ENCODE data around the gene ZNF683. TPM values are rescaled to one million over a fixed set of nuclear protein-coding genes. Genes with fewer than 3 reads are reported as not detected.

Gene ZNF683
- total RNA-seq, 1 experiment from 2014 or later = not detected

DNA sequence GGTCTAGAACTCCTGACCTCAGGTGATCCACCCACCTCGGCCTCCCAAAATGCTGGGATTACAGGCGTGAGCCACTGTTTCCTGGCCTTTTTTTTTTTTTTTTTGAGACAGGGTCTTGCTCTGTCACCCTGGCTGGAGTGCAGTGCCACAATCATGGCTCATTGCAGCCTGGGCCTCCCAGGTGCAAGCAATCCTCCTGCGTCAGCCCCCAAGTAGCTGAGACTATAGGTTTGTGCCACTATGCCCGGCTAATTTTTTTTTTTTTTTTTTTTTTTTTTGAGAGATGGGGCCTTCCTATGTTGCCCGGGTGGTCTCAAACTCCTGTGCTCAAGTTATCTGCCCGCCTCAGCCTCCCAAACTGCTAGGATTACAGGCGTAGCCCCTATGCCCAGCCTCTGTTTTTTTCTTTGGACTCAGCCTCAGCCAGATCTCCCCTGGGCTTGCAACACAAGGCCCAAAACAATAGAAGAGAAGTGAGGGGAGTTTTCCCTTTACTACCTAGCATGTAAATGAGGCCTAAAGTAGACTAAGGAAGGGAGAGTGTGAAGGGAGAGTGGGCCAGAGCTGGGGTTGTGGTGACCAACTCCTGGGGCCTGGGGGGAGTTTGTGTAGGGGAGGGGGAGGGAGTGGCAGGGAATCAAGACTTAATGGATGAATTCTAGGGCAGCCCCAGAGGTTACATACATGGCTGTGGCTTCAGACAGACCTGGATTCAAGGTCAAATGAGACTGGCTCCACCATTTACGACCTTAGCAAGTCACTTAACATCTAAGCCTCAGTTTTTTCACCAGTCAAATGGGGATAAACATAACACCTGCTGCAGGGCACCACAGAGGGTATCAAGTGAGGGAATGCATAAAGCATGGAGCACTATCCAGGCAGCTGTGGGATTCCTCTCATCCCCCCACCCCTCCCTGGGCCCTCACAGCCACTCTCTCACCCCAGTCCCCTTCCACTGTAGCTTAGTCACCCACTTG is 56.4 kb downstream of the ZNF683 start:
- no peaks in the 10 kb centered on the region for H3K9me3 ChIP-seq (ENCODE audit: insufficient read depth, low read depth)
- ChIA-PET POLR2A (ENCODE audit: unreplicated experiment) (no interaction called here), CTCF (interaction anchor here (0.6 to 0.7 kb wide), 3 partner anchors 30 to 420 kb away, joined by 6 to 9 read pairs (median 9); no protein-coding TSS in a partner anchor)
- no peaks in the 10 kb centered on the region for H3F3A ChIP-seq (ENCODE audit: insufficient read depth, low read depth)
- no peak overlapping the region for H3K4me2 ChIP-seq
- TF ChIP-seq, protein P1, sequence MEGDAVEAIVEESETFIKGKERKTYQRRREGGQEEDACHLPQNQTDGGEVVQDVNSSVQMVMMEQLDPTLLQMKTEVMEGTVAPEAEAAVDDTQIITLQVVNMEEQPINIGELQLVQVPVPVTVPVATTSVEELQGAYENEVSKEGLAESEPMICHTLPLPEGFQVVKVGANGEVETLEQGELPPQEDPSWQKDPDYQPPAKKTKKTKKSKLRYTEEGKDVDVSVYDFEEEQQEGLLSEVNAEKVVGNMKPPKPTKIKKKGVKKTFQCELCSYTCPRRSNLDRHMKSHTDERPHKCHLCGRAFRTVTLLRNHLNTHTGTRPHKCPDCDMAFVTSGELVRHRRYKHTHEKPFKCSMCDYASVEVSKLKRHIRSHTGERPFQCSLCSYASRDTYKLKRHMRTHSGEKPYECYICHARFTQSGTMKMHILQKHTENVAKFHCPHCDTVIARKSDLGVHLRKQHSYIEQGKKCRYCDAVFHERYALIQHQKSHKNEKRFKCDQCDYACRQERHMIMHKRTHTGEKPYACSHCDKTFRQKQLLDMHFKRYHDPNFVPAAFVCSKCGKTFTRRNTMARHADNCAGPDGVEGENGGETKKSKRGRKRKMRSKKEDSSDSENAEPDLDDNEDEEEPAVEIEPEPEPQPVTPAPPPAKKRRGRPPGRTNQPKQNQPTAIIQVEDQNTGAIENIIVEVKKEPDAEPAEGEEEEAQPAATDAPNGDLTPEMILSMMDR (conservative IDR thresholded peaks at IDR 0.05) = no peak
- no peak for TF ChIP-seq EZH2 (IDR thresholded peaks at IDR 0.05; ENCODE audit: low read depth)
- intact Hi-C loops (cut with micrococcal nuclease; ENCODE audit: unreplicated experiment) = no loop called here
- no peaks in the 10 kb centered on the region for H4K20me1 ChIP-seq (ENCODE audit: insufficient read depth)
- H3K79me2 ChIP-seq (ENCODE audit: low read depth) = no peaks in the 10 kb centered on the region
- no peak overlapping the region for H2AFZ ChIP-seq
- no peak for DNase-seq
- 0 out of 2 replicates have a peak, but pooled peaks cover 5% of the 10 kb centered on the region for H3K4me1 ChIP-seq (replicated peaks; ENCODE audit: insufficient read depth)
- H3K9me2 ChIP-seq (ENCODE audit: insufficient read depth) = no peaks in the 10 kb centered on the region
- H3K4me3 ChIP-seq = no peak overlapping the region
- H3K27me3 ChIP-seq (ENCODE audit: insufficient read depth, low read depth) = no peaks in the 10 kb centered on the region
- BruUV-seq (replicated peaks) = no TSS peak
- H3K36me3 ChIP-seq (ENCODE audit: low read depth) = no peaks in the 10 kb centered on the region
- no peak overlapping the region for H3K27ac ChIP-seq

DNA sequence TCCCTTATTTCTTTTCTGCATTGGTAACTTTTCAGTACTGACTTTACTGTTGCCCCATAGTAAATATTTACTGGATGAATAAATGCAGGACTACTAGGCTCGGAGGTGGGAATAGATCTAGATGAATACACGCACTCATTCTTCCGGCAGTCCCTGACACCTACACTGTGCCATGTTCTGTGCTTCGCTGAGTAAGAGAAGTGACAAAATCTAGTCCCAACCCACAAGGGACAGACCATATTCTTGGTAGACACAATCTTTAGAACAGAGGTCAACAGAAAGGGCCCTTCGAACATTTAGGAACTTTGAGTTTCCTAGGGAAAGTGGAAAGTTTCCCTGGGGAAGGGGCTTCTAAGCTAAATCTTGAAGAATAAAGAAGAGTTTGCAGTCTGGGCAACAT is 58.0 kb downstream of the ZNF683 start:
- H3K9me3 ChIP-seq (ENCODE audit: insufficient read depth, low read depth) = no peaks in the 10 kb centered on the region
- H3K4me1 ChIP-seq (replicated peaks; ENCODE audit: insufficient read depth) = 0 out of 2 replicates have a peak, but pooled peaks cover 5% of the 10 kb centered on the region
- no peak overlapping the region for H3K27ac ChIP-seq
- H3K4me2 ChIP-seq = no peak overlapping the region
- intact Hi-C loops (cut with micrococcal nuclease; ENCODE audit: unreplicated experiment) = no loop called here
- no TSS peak for BruUV-seq (replicated peaks)
- no peaks in the 10 kb centered on the region for H3K9me2 ChIP-seq (ENCODE audit: insufficient read depth)
- H3K27me3 ChIP-seq (ENCODE audit: insufficient read depth, low read depth) = no peaks in the 10 kb centered on the region
- H3F3A ChIP-seq (ENCODE audit: insufficient read depth, low read depth) = no peaks in the 10 kb centered on the region
- no peak overlapping the region for H3K4me3 ChIP-seq
- TF ChIP-seq, protein P1 (conservative IDR thresholded peaks at IDR 0.05) = no peak
- no peak for TF ChIP-seq EZH2 (IDR thresholded peaks at IDR 0.05; ENCODE audit: low read depth)
- no peaks in the 10 kb centered on the region for H4K20me1 ChIP-seq (ENCODE audit: insufficient read depth)
- ChIA-PET POLR2A (ENCODE audit: unreplicated experiment) (interaction anchor here (0.6 kb wide), 1 partner anchor 15 kb away, joined by 22 read pairs; no protein-coding TSS in a partner anchor), CTCF (no interaction called here)
- no peaks in the 10 kb centered on the region for H3K36me3 ChIP-seq (ENCODE audit: low read depth)
- H3K79me2 ChIP-seq (ENCODE audit: low read depth) = no peaks in the 10 kb centered on the region
- DNase-seq = no peak
- no peak overlapping the region for H2AFZ ChIP-seq

Other genes starting within 250 kb of the ZNF683 start
- gene FAM110D, start 213.7 kb downstream of the ZNF683 start, total RNA-seq (2021) = 0.23 TPM in 1 of 2 replicates, not detected in the other
- gene C1orf232, start 203.8 kb downstream of the ZNF683 start, total RNA-seq (2021) = not detected in 2 replicates
- gene ZNF593, start 202.8 kb downstream of the ZNF683 start, total RNA-seq (2021) = 37.0 and 55.9 TPM in 2 replicates
- not detected in 2 replicates for gene ZNF593OS, start 200.9 kb downstream of the ZNF683 start, total RNA-seq (2021)
- 31.6 and 33.4 TPM in 2 replicates for gene CNKSR1, start 195.3 kb downstream of the ZNF683 start, total RNA-seq (2021)
- 0.24 TPM in 1 of 2 replicates, not detected in the other for gene CATSPER4, start 182.1 kb downstream of the ZNF683 start, total RNA-seq (2021)
- gene CEP85, start 138.6 kb downstream of the ZNF683 start, total RNA-seq (2021) = 34.0 and 42.5 TPM in 2 replicates
- 168 and 206 TPM in 2 replicates for gene SH3BGRL3, start 92.7 kb downstream of the ZNF683 start, total RNA-seq (2021)
- 57.2 and 59.9 TPM in 2 replicates for gene UBXN11, start 66.1 kb downstream of the ZNF683 start, total RNA-seq (2021)
- gene CD52, start 54.8 kb downstream of the ZNF683 start, total RNA-seq (2021) = 1.2 TPM in 1 of 2 replicates, not detected in the other
- 21.7 and 24.6 TPM in 2 replicates for gene CRYBG2, start 18.6 kb downstream of the ZNF683 start, total RNA-seq (2021)
- gene LIN28A, start 38.1 kb upstream of the ZNF683 start, total RNA-seq (2021) = not detected in 2 replicates
- gene DHDDS, start 59.6 kb upstream of the ZNF683 start, total RNA-seq (2021) = 35.4 and 41.4 TPM in 2 replicates
- 515 and 629 TPM in 2 replicates for gene HMGN2, start 99.7 kb upstream of the ZNF683 start, total RNA-seq (2021)
- 60.5 and 68.5 TPM in 2 replicates for gene RPS6KA1, start 157.0 kb upstream of the ZNF683 start, total RNA-seq (2021)